B cell (primary cell): ENCODE measurements around the gene KATNBL1. TPM values are rescaled to one million over a fixed set of nuclear protein-coding genes. Genes with fewer than 3 reads are reported as not detected.

Source experiments
- ATAC-seq: fragments of 200-7000 bp; cut with Tn5 transposase; one replicate; pipeline ENCODE4 v1.10.0; 2021; ENCODE audit warnings: low read depth, mild to moderate bottlenecking, moderate number of reproducible peaks, moderate library complexity
- CTCF ChIA-PET: fragments of 350-600 bp; sonication (Branson Sonifier 250); formaldehyde crosslinking; loops from one replicate; lab custom pipeline; 2021; ENCODE audit warnings: antibody characterized with exemption, inconsistent platforms; lab: Charles Lee
- POLR2A ChIA-PET: fragments of 350-600 bp; sonication (Branson Sonifier 250); formaldehyde crosslinking; loops from one replicate; lab custom pipeline; 2021; ENCODE audit warnings: antibody characterized with exemption; lab: Charles Lee
- DNase-seq: peaks from one replicate; pipeline ENCODE4 v3.0.0; 2013
- H2AFZ ChIP-seq: 2 replicates; pipeline ENCODE4 v1.6.1; 2012; ENCODE audit warnings: mild to moderate bottlenecking, low read depth, low read length; ENCODE audit not compliant: insufficient read depth, poor library complexity, severe bottlenecking
- H3K27ac ChIP-seq, 2 donors: 1 replicate in 1 of 2; 2 replicates in 1 of 2; pipeline ENCODE4 v1.5.1; 2012 to 2013; ENCODE audit warnings: low read length in 2 of 2, mild to moderate bottlenecking in 2 of 2, moderate library complexity in 1 of 2
- H3K27me3 ChIP-seq, 4 experiments: fragments of 200-600 bp in 1 of 4; sonication (generic) in 1 of 4; replicated peaks in 1 of 4; 1 replicate in 2 of 4; 2 replicates in 2 of 4; pipeline versions ENCODE4 v1.6.1 to v1.7.0; 2013 to 2016; ENCODE audit warnings: low read length in 3 of 4, mild to moderate bottlenecking in 2 of 4, mixed read lengths in 1 of 4, moderate library complexity in 1 of 4; ENCODE audit not compliant: insufficient read depth in 4 of 4, control insufficient read depth in 3 of 4; ENCODE audit errors: control extremely low read depth in 1 of 4
- H3K36me3 ChIP-seq, 2 experiments: replicated peaks in 1 of 2; 1 replicate in 1 of 2; 2 replicates in 1 of 2; pipeline versions ENCODE4 v1.6.1 to v1.7.1; 2013; ENCODE audit warnings: low read length in 1 of 2; ENCODE audit not compliant: insufficient read depth in 2 of 2, control insufficient read depth in 1 of 2; ENCODE audit errors: control extremely low read depth in 1 of 2, extremely low read depth in 1 of 2
- H3K4me1 ChIP-seq, 2 donors: fragments of 200-600 bp in 1 of 2; sonication (generic) in 1 of 2; 1 replicate in 1 of 2; 2 replicates in 1 of 2; pipeline versions ENCODE4 v1.5.1 to v1.6.1; 2013 to 2017; ENCODE audit warnings: low read length in 2 of 2; ENCODE audit not compliant: control insufficient read depth in 2 of 2, insufficient read depth in 2 of 2
- H3K4me2 ChIP-seq: replicated peaks from 2 replicates; pipeline ENCODE3; 2012; ENCODE audit warnings: mild to moderate bottlenecking, low read depth, low read length; ENCODE audit not compliant: poor library complexity, severe bottlenecking
- H3K4me3 ChIP-seq, 5 experiments: fragments of 200-600 bp in 1 of 5; sonication (generic) in 1 of 5; 1 replicate in 3 of 5; 2 replicates in 2 of 5; pipeline versions ENCODE4 v1.5.1 to v1.7.0; 2011 to 2016; ENCODE audit warnings: low read length in 4 of 5, mild to moderate bottlenecking in 4 of 5, low read depth in 2 of 5, control low read depth in 1 of 5, moderate library complexity in 1 of 5; ENCODE audit not compliant: insufficient read depth in 1 of 5; ENCODE audit errors: control extremely low read depth in 1 of 5, extremely low read depth in 1 of 5
- H3K79me2 ChIP-seq: fragments of 200-600 bp; sonication (generic); one replicate; pipeline ENCODE4 v1.6.0; 2016; ENCODE audit warnings: low read length; ENCODE audit not compliant: control insufficient read depth, insufficient read depth
- H3K9ac ChIP-seq: fragments of 200-600 bp; sonication (generic); 2 replicates; pipeline ENCODE4 v1.6.1; 2017; ENCODE audit warnings: mild to moderate bottlenecking, low read length, moderate library complexity
- H3K9me3 ChIP-seq, 3 donors: one replicate each; pipeline versions ENCODE4 v1.6.1 to v1.7.1; 2013; ENCODE audit warnings: low read length in 2 of 3; ENCODE audit not compliant: control insufficient read depth in 2 of 3, insufficient read depth in 1 of 3; ENCODE audit errors: control extremely low read depth in 1 of 3
- H4K20me1 ChIP-seq: 2 replicates; pipeline ENCODE4 v1.6.0; 2012; ENCODE audit warnings: mild to moderate bottlenecking, low read length; ENCODE audit not compliant: insufficient read depth, control insufficient read depth, poor library complexity, severe bottlenecking
- H3K27ac Mint-ChIP-seq: one replicate; pipeline ENCODE4 v1.8.0; 2021; ENCODE audit warnings: mixed read lengths
- H3K27me3 Mint-ChIP-seq: one replicate; pipeline ENCODE4 v1.8.0; 2021; ENCODE audit warnings: mixed read lengths
- H3K4me1 Mint-ChIP-seq: one replicate; pipeline ENCODE4 v1.8.0; 2021; ENCODE audit warnings: mixed read lengths
- H3K4me3 Mint-ChIP-seq: one replicate; pipeline ENCODE4 v1.8.0; 2021; ENCODE audit warnings: mixed read lengths
- H3K9me3 Mint-ChIP-seq: one replicate; pipeline ENCODE4 v1.8.0; 2022; ENCODE audit warnings: mixed read lengths; ENCODE audit not compliant: insufficient read depth
- CTCF ChIP-seq: fragments of 200-600 bp; IDR thresholded peaks from one replicate; pipeline ENCODE4 v1.8.0; 2022; ENCODE audit warnings: antibody characterized with exemption, mild to moderate bottlenecking
- EZH2 ChIP-seq: IDR thresholded peaks from 2 replicates; pipeline ENCODE4 v1.6.1; 2012; ENCODE audit warnings: borderline replicate concordance, low read depth, mild to moderate bottlenecking, moderate library complexity, low read length; ENCODE audit not compliant: insufficient read depth, poor library complexity, severe bottlenecking
- WGBS: methylation state at CpG from one replicate; pipeline ENCODE4 v1.1.5; 2013; ENCODE audit warnings: missing lambda C conversion rate; ENCODE audit not compliant: insufficient coverage; 5-methylcytosine and 5-hydroxymethylcytosine counted together
- intact Hi-C: fragments of 100-400 bp; cut with micrococcal nuclease; formaldehyde crosslinking; loops from one replicate; pipeline ENCODE4 v1.10.0; 2022
- polyA plus RNA-seq: library from polyadenylated mRNA; depleted of rRNA; stranded (reverse); fragments of >200 nt; gene quantifications from 2 replicates; pipeline ENCODE4 v1.2.3, GENCODE V29; 2012
- total RNA-seq, 2 donors: library from RNA; stranded (reverse); fragments of 120-200 nt in 1 of 2; gene quantifications; 1 replicate in 1 of 2; 2 replicates in 1 of 2; pipeline versions ENCODE4 v1.2.3 to v1.2.4, GENCODE V29; 2013 to 2022

Gene KATNBL1
- total and polyA plus RNA-seq, 2 donors (not counting 1 experiment from before 2014, with no cell fraction given), result 22.1 to 54.8 TPM

- H3K36me3 ChIP-seq, result peaks cover 4 to 83% of the 10 kb centered on the region in 2 experiments
- no peak for ATAC-seq
- no peak for TF ChIP-seq EZH2
- CTCF ChIA-PET, result no interaction called here
- no peaks in the 10 kb centered on the region for H3K27me3 Mint-ChIP-seq
- H3K9me3 ChIP-seq, result no peaks in the 10 kb centered on the region
- intact Hi-C loops, result loop anchor here (10.0 kb wide), 1 partner anchor 52 kb away; no protein-coding TSS in a partner anchor
- H3K4me1 ChIP-seq, result no peaks in the 10 kb centered on the region
- no peaks in the 10 kb centered on the region for H3K4me1 Mint-ChIP-seq
- H3K4me3 ChIP-seq, result no peak overlapping the region
- POLR2A ChIA-PET, result no interaction called here
- no peak overlapping the region for H2AFZ ChIP-seq
- H3K79me2 ChIP-seq, result no peaks in the 10 kb centered on the region
- no peak overlapping the region for H3K4me3 Mint-ChIP-seq
- H3K27ac ChIP-seq, result no peak overlapping the region
- no peaks in the 10 kb centered on the region for H3K9me3 Mint-ChIP-seq
- no peaks in the 10 kb centered on the region for H3K27me3 ChIP-seq
- no peak overlapping the region for H3K27ac Mint-ChIP-seq
- H4K20me1 ChIP-seq, result no peaks in the 10 kb centered on the region
- H3K9ac ChIP-seq, result no peak overlapping the region
- DNase-seq, result no peak
- H3K4me2 ChIP-seq, result no peak overlapping the region
Observed at GRCh38 chr15:34252545-34252944, 42.6 kb upstream of the KATNBL1 start.

GRCh38 chr15:34248190-34248589 is 38.3 kb upstream of the KATNBL1 start:
- no CpG with 5 or more reads among the region's 1 CpG for WGBS

More at GRCh38 chr15:34248190-34248589, 38.3 kb upstream of the KATNBL1 start:
- Mint-ChIP-seq H3K27me3 (no peaks in the 10 kb centered on the region), H3K4me1 (no peaks in the 10 kb centered on the region), H3K9me3 (no peaks in the 10 kb centered on the region), H3K27ac (no peak overlapping the region), H3K4me3 (no peak overlapping the region)
- H3K4me2 ChIP-seq, result no peak overlapping the region
- H3K4me3 ChIP-seq, result no peak overlapping the region
- no peak for TF ChIP-seq EZH2
- no peak for TF ChIP-seq CTCF
- POLR2A ChIA-PET, result no interaction called here
- CTCF ChIA-PET, result interaction anchor here (1.2 to 2.3 kb wide), 2 partner anchors 120 to 339 kb away, joined by 6 to 14 read pairs; partner anchors contain the start of gene LPCAT4
- no peak overlapping the region for H2AFZ ChIP-seq
- H3K27ac ChIP-seq, result no peak overlapping the region
- H3K36me3 ChIP-seq, result peaks cover 15 to 76% of the 10 kb centered on the region in 2 experiments
- no peak overlapping the region for H3K9ac ChIP-seq
- intact Hi-C loops, result no loop called here
- no peaks in the 10 kb centered on the region for H3K4me1 ChIP-seq
- H4K20me1 ChIP-seq, result no peaks in the 10 kb centered on the region
- H3K9me3 ChIP-seq, result no peaks in the 10 kb centered on the region
- H3K27me3 ChIP-seq, result no peaks in the 10 kb centered on the region
- ATAC-seq (no peak), DNase-seq (no peak)
- no peaks in the 10 kb centered on the region for H3K79me2 ChIP-seq
